DOHH2 (cell line): Measurements from ENCODE around the gene SPTBN4.

Experiments used
- H3F3A ChIP-seq: fragments of 200-600 bp; sonication (generic), shearing (Covaris generic); 2 replicates; pipeline ENCODE4 v1.6.0; 2016; ENCODE audit warnings: antibody characterized with exemption, mild to moderate bottlenecking; ENCODE audit not compliant: control insufficient read depth, insufficient read depth
- H3K27ac ChIP-seq: fragments of 200-600 bp; sonication (generic); 2 replicates; pipeline ENCODE4 v1.5.1; 2014; ENCODE audit warnings: low read depth, mild to moderate bottlenecking, low read length, moderate library complexity
- H3K27me3 ChIP-seq: fragments of 200-600 bp; sonication (generic); 2 replicates; pipeline ENCODE4 v1.6.1; 2014; ENCODE audit warnings: mild to moderate bottlenecking, low read length, mixed read lengths; ENCODE audit not compliant: control insufficient read depth
- H3K36me3 ChIP-seq: fragments of 200-600 bp; sonication (generic); 2 replicates; pipeline ENCODE4 v1.6.1; 2014; ENCODE audit warnings: mild to moderate bottlenecking, low read length, moderate library complexity, mixed read lengths; ENCODE audit not compliant: control insufficient read depth
- H3K4me1 ChIP-seq: fragments of 200-600 bp; sonication (generic); 2 replicates; pipeline ENCODE4 v1.6.1; 2014; ENCODE audit warnings: mild to moderate bottlenecking, low read length, mixed read lengths; ENCODE audit not compliant: control insufficient read depth
- H3K4me2 ChIP-seq: fragments of 200-600 bp; sonication (generic); 2 replicates; pipeline ENCODE4 v1.6.0; 2014; ENCODE audit warnings: mild to moderate bottlenecking, low read length, moderate library complexity
- H3K4me3 ChIP-seq: fragments of 200-600 bp; sonication (generic); 2 replicates; pipeline ENCODE4 v1.5.1; 2014; ENCODE audit warnings: mild to moderate bottlenecking, low read length, mixed read lengths
- H3K79me2 ChIP-seq: fragments of 200-600 bp; sonication (generic); 2 replicates; pipeline ENCODE4 v1.6.1; 2014; ENCODE audit warnings: mild to moderate bottlenecking, low read length, mixed read lengths; ENCODE audit not compliant: control insufficient read depth
- H3K9me2 ChIP-seq: fragments of 200-600 bp; sonication (generic); replicated peaks from 2 replicates; pipeline ENCODE4 v1.6.1; 2014; ENCODE audit warnings: mild to moderate bottlenecking, low read length, mixed read lengths; ENCODE audit not compliant: control insufficient read depth
- H3K9me3 ChIP-seq: fragments of 200-600 bp; sonication (generic); 2 replicates; pipeline ENCODE4 v1.6.1; 2014; ENCODE audit warnings: antibody characterized with exemption, low read length, mixed read lengths; ENCODE audit not compliant: control insufficient read depth, insufficient read depth
- H4K20me1 ChIP-seq: fragments of 200-600 bp; sonication (generic); 2 replicates; pipeline ENCODE4 v1.6.0; 2014; ENCODE audit warnings: low read depth, mild to moderate bottlenecking, antibody characterized with exemption, low read length, moderate library complexity; ENCODE audit not compliant: control insufficient read depth, insufficient read depth
- EZH2phosphoT487 ChIP-seq: fragments of 200-600 bp; sonication (generic); IDR thresholded peaks from 2 replicates; pipeline ENCODE4 v1.6.1; 2017; ENCODE audit warnings: borderline replicate concordance, mild to moderate bottlenecking, antibody characterized with exemption, low read length, moderate library complexity, mixed read lengths
- TF ChIP-seq, protein P1 (sequence below): fragments of 200-600 bp; sonication (generic); IDR thresholded peaks from one replicate; pipeline ENCODE4 v1.5.1; 2014; ENCODE audit warnings: antibody characterized with exemption, mild to moderate bottlenecking, low read depth, low read length; ENCODE audit not compliant: poor library complexity, severe bottlenecking

Gene SPTBN4

GRCh38 chr19:40489882-40490230 lies 23.1 kb downstream of the SPTBN4 start:
- H4K20me1 ChIP-seq: no peaks in the 10 kb centered on the region
- peaks cover 5% of the 10 kb centered on the region; the same call in 1 of the 2 replicates for H3K27me3 ChIP-seq
- no peak overlapping the region for H3K4me3 ChIP-seq
- no peaks in the 10 kb centered on the region for H3F3A ChIP-seq
- H3K9me2 ChIP-seq: no peaks in the 10 kb centered on the region
- no peaks in the 10 kb centered on the region for H3K9me3 ChIP-seq
- H3K27ac ChIP-seq: no peak overlapping the region
- no peaks in the 10 kb centered on the region for H3K79me2 ChIP-seq
- no peaks in the 10 kb centered on the region for H3K36me3 ChIP-seq
- no peaks in the 10 kb centered on the region for H3K4me1 ChIP-seq
- TF ChIP-seq, protein P1, sequence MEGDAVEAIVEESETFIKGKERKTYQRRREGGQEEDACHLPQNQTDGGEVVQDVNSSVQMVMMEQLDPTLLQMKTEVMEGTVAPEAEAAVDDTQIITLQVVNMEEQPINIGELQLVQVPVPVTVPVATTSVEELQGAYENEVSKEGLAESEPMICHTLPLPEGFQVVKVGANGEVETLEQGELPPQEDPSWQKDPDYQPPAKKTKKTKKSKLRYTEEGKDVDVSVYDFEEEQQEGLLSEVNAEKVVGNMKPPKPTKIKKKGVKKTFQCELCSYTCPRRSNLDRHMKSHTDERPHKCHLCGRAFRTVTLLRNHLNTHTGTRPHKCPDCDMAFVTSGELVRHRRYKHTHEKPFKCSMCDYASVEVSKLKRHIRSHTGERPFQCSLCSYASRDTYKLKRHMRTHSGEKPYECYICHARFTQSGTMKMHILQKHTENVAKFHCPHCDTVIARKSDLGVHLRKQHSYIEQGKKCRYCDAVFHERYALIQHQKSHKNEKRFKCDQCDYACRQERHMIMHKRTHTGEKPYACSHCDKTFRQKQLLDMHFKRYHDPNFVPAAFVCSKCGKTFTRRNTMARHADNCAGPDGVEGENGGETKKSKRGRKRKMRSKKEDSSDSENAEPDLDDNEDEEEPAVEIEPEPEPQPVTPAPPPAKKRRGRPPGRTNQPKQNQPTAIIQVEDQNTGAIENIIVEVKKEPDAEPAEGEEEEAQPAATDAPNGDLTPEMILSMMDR: no peak
- TF ChIP-seq EZH2phosphoT487: no peak
- H3K4me2 ChIP-seq: no peak overlapping the region

DNA sequence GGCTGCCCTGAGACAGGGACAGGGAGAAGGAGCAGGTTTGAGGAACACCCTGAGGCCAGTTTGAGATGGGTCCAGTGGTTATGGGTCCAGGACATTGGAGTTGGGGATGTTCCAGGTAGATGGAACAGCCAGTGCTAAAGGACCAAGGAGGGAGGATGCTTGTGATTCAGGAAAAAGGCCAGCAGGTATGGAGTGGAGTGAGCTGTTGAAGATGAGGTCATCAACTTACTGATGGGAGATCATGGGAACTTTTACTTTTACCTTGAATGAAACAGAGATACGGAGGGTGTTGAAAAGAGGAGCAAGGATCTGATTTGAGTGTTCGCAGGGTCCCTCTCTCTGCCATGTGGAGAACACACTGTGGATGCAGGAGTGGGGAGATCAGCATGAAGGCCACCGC lies 25.5 kb downstream of the SPTBN4 start:
- Histone ChIP-seq H3K9me2 (no peaks in the 10 kb centered on the region), H4K20me1 (no peaks in the 10 kb centered on the region), H3K27ac (no peak overlapping the region), H3F3A (no peaks in the 10 kb centered on the region), H3K79me2 (no peaks in the 10 kb centered on the region), H3K4me1 (no peaks in the 10 kb centered on the region), H3K4me3 (no peak overlapping the region), H3K9me3 (no peaks in the 10 kb centered on the region), H3K36me3 (no peaks in the 10 kb centered on the region), H3K27me3 (peaks cover 5% of the 10 kb centered on the region; the same call in 1 of the 2 replicates), H3K4me2 (no peak overlapping the region)
- TF ChIP-seq EZH2phosphoT487: no peak

- no peaks in the 10 kb centered on the region for H3K9me3 ChIP-seq
Observed at GRCh38 chr19:40493778-40494177, 27.0 kb downstream of the SPTBN4 start.

DNA sequence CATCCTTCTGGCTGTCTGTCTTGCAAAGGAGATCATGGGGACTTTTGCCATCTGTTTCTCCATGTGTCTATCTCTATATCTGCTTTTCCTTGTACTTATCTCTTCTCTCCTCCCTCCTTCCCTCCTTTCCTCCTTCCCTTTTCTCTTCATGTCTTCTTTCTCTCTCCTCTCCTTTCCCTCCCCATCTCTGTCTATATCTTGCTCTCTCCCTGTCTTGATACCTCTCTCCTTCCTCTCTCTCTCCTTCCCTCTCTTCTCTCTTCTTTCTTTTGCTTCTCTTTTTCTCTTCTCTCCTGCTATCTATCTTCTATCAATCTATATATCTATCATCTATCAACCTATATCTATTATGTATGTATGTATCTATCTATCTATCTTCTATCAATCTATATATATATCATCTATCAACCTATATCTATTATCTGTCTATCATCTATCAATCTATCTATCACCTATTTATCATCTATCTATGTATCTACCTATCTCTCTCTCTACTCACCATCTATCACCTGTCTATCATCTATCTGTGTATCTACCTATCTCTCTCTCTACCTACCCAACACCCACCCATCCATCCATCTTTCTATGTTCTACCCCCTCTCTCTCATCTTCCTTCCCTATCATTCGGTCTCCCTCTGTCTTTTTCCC lies 27.5 kb downstream of the SPTBN4 start:
- Histone ChIP-seq H3K9me3 (no peaks in the 10 kb centered on the region), H3K4me1 (no peaks in the 10 kb centered on the region), H3K4me3 (no peak overlapping the region), H3F3A (no peaks in the 10 kb centered on the region), H3K9me2 (no peaks in the 10 kb centered on the region), H3K27me3 (peaks cover 5% of the 10 kb centered on the region; the same call in 1 of the 2 replicates), H3K79me2 (no peaks in the 10 kb centered on the region), H3K27ac (no peak overlapping the region), H3K36me3 (no peaks in the 10 kb centered on the region), H4K20me1 (no peaks in the 10 kb centered on the region), H3K4me2 (no peak overlapping the region)
- TF ChIP-seq, protein P1: no peak
- no peak for TF ChIP-seq EZH2phosphoT487

More at GRCh38 chr19:40493778-40494177, 27.0 kb downstream of the SPTBN4 start:
- H4K20me1 ChIP-seq: no peaks in the 10 kb centered on the region
- H3K4me1 ChIP-seq: no peaks in the 10 kb centered on the region
- TF ChIP-seq EZH2phosphoT487: no peak
- TF ChIP-seq, protein P1: no peak
- no peak overlapping the region for H3K27ac ChIP-seq
- H3K9me2 ChIP-seq: no peaks in the 10 kb centered on the region
- H3K4me2 ChIP-seq: no peak overlapping the region
- no peaks in the 10 kb centered on the region for H3K36me3 ChIP-seq
- H3F3A ChIP-seq: no peaks in the 10 kb centered on the region
- peaks cover 5% of the 10 kb centered on the region; the same call in 1 of the 2 replicates for H3K27me3 ChIP-seq
- H3K79me2 ChIP-seq: no peaks in the 10 kb centered on the region
- no peak overlapping the region for H3K4me3 ChIP-seq
